HepG2 (cell line): ENCODE results near the gene FHIT. TPM values are rescaled to one million over a fixed set of nuclear protein-coding genes. Genes with fewer than 3 reads are reported as not detected.
"Not testable (repeated sequence)": the region's sequence is repeated elsewhere in the genome, so short reads cannot be mapped to it uniquely, and the experiment has no call there.

Experiments
- ATAC-seq: fragments of 200-7000 bp; cut with Tn5 transposase; 3 replicates; pipeline ENCODE4 v1.9.1; 2020; ENCODE audit warnings: mild to moderate bottlenecking, moderate library complexity
- BruUV-seq: library from RNA; stranded (reverse); fragments of 400-500 nt; replicated peaks from 2 replicates; lab custom pipeline; 2021; lab: Mats Ljungman, UMichigan
- CTCF ChIA-PET: fragments of 300-600 bp; formaldehyde crosslinking; extraction: SDS; loops from one replicate; lab custom pipeline; 2021; ENCODE audit warnings: low total read pairs, inconsistent platforms, low intra/inter-chr PET ratio; lab: Yijun Ruan, JAX
- POLR2A ChIA-PET: fragments of 350-600 bp; sonication (Branson Sonifier 250); formaldehyde crosslinking; loops from one replicate; lab custom pipeline; 2020; ENCODE audit warnings: antibody characterized with exemption, inconsistent platforms; lab: Yijun Ruan, JAX
- DNase-seq: peaks from one replicate; pipeline ENCODE4 v3.0.0-alpha.2; 2015; ENCODE audit warnings: low spot score
- FAIRE-seq: peaks from 3 replicates; lab custom pipeline; 2011; peaks lifted over from hg19 to GRCh38; lab: Jason Lieb, UNC
- H2AFZ ChIP-seq: one replicate; pipeline ENCODE4 v1.6.1; 2011; ENCODE audit warnings: low read length, inconsistent platforms
- H3K27ac ChIP-seq: fragments of 300-600 bp; 3 replicates; pipeline ENCODE4 v1.8.0; 2011; ENCODE audit warnings: mixed run types, mild to moderate bottlenecking, mixed read lengths, low read length, inconsistent platforms; ENCODE audit not compliant: insufficient read depth; ENCODE audit errors: extremely low read length
- H3K27me3 ChIP-seq, 2 experiments: fragments of 200-600 bp in 1 of 2; 2 replicates in 1 of 2; 3 replicates in 1 of 2; pipeline versions ENCODE4 v1.6.0 to v1.8.0; 2011; ENCODE audit warnings: low read length in 2 of 2, mild to moderate bottlenecking in 2 of 2, moderate library complexity in 2 of 2, inconsistent platforms in 1 of 2; ENCODE audit not compliant: insufficient read depth in 2 of 2, control insufficient read depth in 1 of 2
- H3K36me3 ChIP-seq, 2 experiments: fragments of 200-600 bp in 1 of 2; replicated peaks in 1 of 2; 2 replicates in 1 of 2; 3 replicates in 1 of 2; pipeline versions ENCODE4 v1.5.1 to v1.8.0; 2011; ENCODE audit warnings: low read length in 2 of 2, inconsistent platforms in 1 of 2; ENCODE audit not compliant: insufficient read depth in 2 of 2, control insufficient read depth in 1 of 2
- H3K4me1 ChIP-seq: 2 replicates; pipeline ENCODE4 v1.5.1; 2012; ENCODE audit warnings: low read length, inconsistent platforms; ENCODE audit not compliant: insufficient read depth
- H3K4me2 ChIP-seq: 2 replicates; pipeline ENCODE4 v1.6.0; 2011; ENCODE audit warnings: low read depth, low read length, inconsistent platforms
- H3K4me3 ChIP-seq, 3 experiments: fragments of 200-600 bp in 1 of 3; sonication (generic), shearing (Covaris generic) in 1 of 3; replicated peaks in 1 of 3; 2 replicates each; pipeline ENCODE4 v1.5.1; 2011 to 2016; ENCODE audit warnings: low read length in 3 of 3, inconsistent platforms in 2 of 3, low read depth in 2 of 3, mild to moderate bottlenecking in 2 of 3, control low read depth in 1 of 3, mixed read lengths in 1 of 3; ENCODE audit not compliant: insufficient read depth in 1 of 3
- H3K79me2 ChIP-seq: one replicate; pipeline ENCODE4 v1.6.1; 2011; ENCODE audit warnings: low read length, inconsistent platforms; ENCODE audit not compliant: insufficient read depth
- H3K9ac ChIP-seq: 2 replicates; pipeline ENCODE4 v1.6.0; 2011; ENCODE audit warnings: mild to moderate bottlenecking, low read depth, low read length, inconsistent platforms; ENCODE audit not compliant: insufficient read depth
- H3K9me3 ChIP-seq: 2 replicates; pipeline ENCODE4 v1.5.1; 2012; ENCODE audit warnings: mild to moderate bottlenecking, low read length
- H4K20me1 ChIP-seq: 2 replicates; pipeline ENCODE4 v1.6.0; 2011; ENCODE audit warnings: inconsistent platforms, mild to moderate bottlenecking, low read length, moderate library complexity; ENCODE audit not compliant: insufficient read depth
- ATF7-NPFF ChIP-seq: sonication (generic); formaldehyde crosslinking; IDR thresholded peaks from 2 replicates; pipeline ENCODE4 v1.8.1; 2023; ENCODE audit warnings: mild to moderate bottlenecking, low read depth, missing genetic modification reagents, moderate library complexity
- SMARCE1 ChIP-seq: fragments of 450-650 bp; IDR thresholded peaks from 2 replicates; pipeline ENCODE4 v1.6.1; 2017; ENCODE audit warnings: borderline replicate concordance
- UBTF ChIP-seq: sonication (generic); formaldehyde crosslinking; IDR thresholded peaks from 2 replicates; pipeline ENCODE4 v1.4.0; 2020; ENCODE audit warnings: mild to moderate bottlenecking, missing genetic modification reagents
- ZNF563 ChIP-seq: sonication (generic); formaldehyde crosslinking; IDR thresholded peaks from 2 replicates; pipeline ENCODE4 v1.8.0; 2022; ENCODE audit warnings: mild to moderate bottlenecking, moderate library complexity, missing genetic modification reagents
- ZNF770 ChIP-seq: sonication (generic); formaldehyde crosslinking; IDR thresholded peaks from 2 replicates; pipeline ENCODE4 v1.5.0; 2020; ENCODE audit warnings: mild to moderate bottlenecking, missing genetic modification reagents
- WGBS: methylation state at CpG from one replicate; pipeline ENCODE4 v1.1.6; 2017; ENCODE audit warnings: low lambda C conversion rate; 5-methylcytosine and 5-hydroxymethylcytosine counted together
- in situ Hi-C: cut with HindIII; loops from 2 replicates; pipeline ENCODE4 v1.10.0; 2017; ENCODE audit warnings: low pct_unique_long_range_greater_than_20kb; ENCODE audit not compliant: extremely low pct_ligation_motif_present
- intact Hi-C: fragments of 100-400 bp; cut with micrococcal nuclease; formaldehyde crosslinking; loops from one replicate; pipeline ENCODE4 v1.10.0; 2022; ENCODE audit not compliant: unreplicated experiment
- polyA plus RNA-seq, 8 experiments: library from polyadenylated mRNA; depleted of rRNA in 3 of 8; stranded (reverse) in 7 of 8; unstranded in 1 of 8; fragments of >200 nt; fragmentation: Illumina TruSeq in 4 of 8; extraction: Trizol in 4 of 8; gene quantifications; 2 replicates each; pipeline versions ENCODE4 v1.2.1 to v1.2.3, GENCODE V29; 2011 to 2016; ENCODE audit warnings: low read depth in 4 of 8, missing spikeins in 1 of 8, mixed read lengths in 1 of 8; ENCODE audit not compliant: insufficient read depth in 1 of 8
- total RNA-seq, 5 experiments: library from RNA; depleted of rRNA; stranded (reverse); fragments of >200 nt; fragmentation: Illumina TruSeq; extraction: Trizol; gene quantifications; 2 replicates each; pipeline ENCODE4 v1.2.3, GENCODE V29; 2016; ENCODE audit warnings: low read depth in 1 of 5
- TF ChIP-seq, protein P1 (sequence below): sonication (generic); formaldehyde crosslinking; IDR thresholded peaks from 2 replicates; pipeline ENCODE4 v1.4.0; 2020; ENCODE audit warnings: missing genetic modification reagents

Gene FHIT
- total and polyA plus RNA-seq, 2 of the 13 experiments (the other 11 are each of a cell fraction or from before 2014, with no cell fraction given), result 4.0 to 4.6 TPM

DNA sequence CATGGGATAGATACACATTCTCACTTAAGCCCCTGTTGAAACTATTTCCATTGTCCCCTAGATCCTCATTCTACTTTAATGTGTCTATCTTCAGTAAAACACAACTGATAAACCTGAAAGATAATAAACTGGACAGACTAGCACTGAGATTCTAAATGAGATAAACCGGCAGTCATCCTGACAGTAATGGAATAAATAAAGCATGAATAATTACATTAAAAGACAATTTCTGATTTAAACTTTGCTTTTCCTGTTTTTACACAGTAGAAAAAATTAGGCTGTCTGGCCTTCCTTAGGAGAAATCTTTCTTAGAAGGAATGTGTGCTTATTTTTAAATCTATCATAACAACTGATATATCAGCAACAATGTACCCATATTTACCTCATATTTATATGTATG, 232.4 kb downstream of the FHIT start:
- DNase-seq, result no peak

DNA sequence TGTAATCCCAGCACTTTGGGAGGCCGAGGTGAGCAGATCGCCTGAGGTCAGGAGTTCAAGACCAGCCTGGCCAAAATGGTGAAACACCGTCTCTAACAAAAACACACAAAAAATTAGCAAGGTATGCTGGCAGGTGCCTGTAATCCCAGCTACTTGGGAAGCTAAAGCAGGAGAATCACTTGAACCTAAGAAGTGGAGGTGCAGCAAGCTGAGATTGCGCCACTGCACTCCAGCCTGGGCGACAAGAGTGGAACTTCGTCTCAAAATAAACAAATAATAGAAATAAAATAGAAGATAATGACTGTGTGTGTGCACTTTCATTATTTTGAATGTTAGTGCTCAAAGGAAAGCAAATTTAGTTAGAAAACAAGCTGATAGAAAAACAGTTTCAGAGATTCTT, 234.2 kb downstream of the FHIT start:
- H3K79me2 ChIP-seq, H3K36me3 ChIP-seq, H3K9ac ChIP-seq, H2AFZ ChIP-seq, POLR2A ChIA-PET, H3K27me3 ChIP-seq, H4K20me1 ChIP-seq, in situ Hi-C loops, H3K9me3 ChIP-seq, H3K4me3 ChIP-seq, BruUV-seq, intact Hi-C loops, DNase-seq, ATAC-seq, CTCF ChIA-PET, H3K4me1 ChIP-seq, H3K4me2 ChIP-seq, H3K27ac ChIP-seq, FAIRE-seq: not testable (repeated sequence)
- 85% methylated on average over 6 of the region's 6 CpGs for WGBS

More for the DNA sequence above, 232.4 kb downstream of the FHIT start:
- H4K20me1 ChIP-seq, result no peaks in the 10 kb centered on the region
- WGBS, result 51% methylated on average over 1 of the region's 1 CpG
- H2AFZ ChIP-seq, result no peak overlapping the region
- H3K79me2 ChIP-seq, result no peaks in the 10 kb centered on the region
- intact Hi-C loops (no loop called here), in situ Hi-C loops (no loop called here)
- H3K9me3 ChIP-seq, result no peaks in the 10 kb centered on the region
- no peak overlapping the region for H3K4me2 ChIP-seq
- H3K27me3 ChIP-seq, result no peaks in the 10 kb centered on the region
- H3K9ac ChIP-seq, result no peak overlapping the region
- no peak overlapping the region for H3K27ac ChIP-seq
- ChIA-PET POLR2A (no interaction called here), CTCF (no interaction called here)
- no peaks in the 10 kb centered on the region for H3K4me1 ChIP-seq
- ATAC-seq, result no peak
- no TSS peak for BruUV-seq
- TF ChIP-seq ATF7-NPFF (CRISPR knock-in tag) (no peak), UBTF (CRISPR knock-in tag) (no peak), ZNF770 (CRISPR knock-in tag) (no peak), ZNF563 (no peak), SMARCE1 (no peak)
- TF ChIP-seq, protein P1, sequence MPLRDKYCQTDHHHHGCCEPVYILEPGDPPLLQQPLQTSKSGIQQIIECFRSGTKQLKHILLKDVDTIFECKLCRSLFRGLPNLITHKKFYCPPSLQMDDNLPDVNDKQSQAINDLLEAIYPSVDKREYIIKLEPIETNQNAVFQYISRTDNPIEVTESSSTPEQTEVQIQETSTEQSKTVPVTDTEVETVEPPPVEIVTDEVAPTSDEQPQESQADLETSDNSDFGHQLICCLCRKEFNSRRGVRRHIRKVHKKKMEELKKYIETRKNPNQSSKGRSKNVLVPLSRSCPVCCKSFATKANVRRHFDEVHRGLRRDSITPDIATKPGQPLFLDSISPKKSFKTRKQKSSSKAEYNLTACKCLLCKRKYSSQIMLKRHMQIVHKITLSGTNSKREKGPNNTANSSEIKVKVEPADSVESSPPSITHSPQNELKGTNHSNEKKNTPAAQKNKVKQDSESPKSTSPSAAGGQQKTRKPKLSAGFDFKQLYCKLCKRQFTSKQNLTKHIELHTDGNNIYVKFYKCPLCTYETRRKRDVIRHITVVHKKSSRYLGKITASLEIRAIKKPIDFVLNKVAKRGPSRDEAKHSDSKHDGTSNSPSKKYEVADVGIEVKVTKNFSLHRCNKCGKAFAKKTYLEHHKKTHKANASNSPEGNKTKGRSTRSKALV, result no peak
- TF ChIP-seq, all 625 proteins: peak for 0
- H3K36me3 ChIP-seq, result no peaks in the 10 kb centered on the region
- no peak overlapping the region for H3K4me3 ChIP-seq
- no peak for FAIRE-seq
